Keratinocyte (primary cell): Measurements from ENCODE around the gene PDE4A. TPM values are rescaled to one million over a fixed set of nuclear protein-coding genes. Genes with fewer than 3 reads are reported as not detected.

Experiments used
- DNase-seq: peaks from one replicate; pipeline ENCODE4 v3.0.0-alpha.2; 2011; ENCODE audit warnings: low read depth, missing footprints, low spot score
- FAIRE-seq: peaks from 2 replicates; lab custom pipeline; 2011; peaks lifted over from hg19 to GRCh38; lab: Jason Lieb, UNC
- H2AFZ ChIP-seq: 2 replicates; pipeline ENCODE4 v1.6.0; 2012; ENCODE audit warnings: low read length, control low read depth, inconsistent platforms; ENCODE audit not compliant: control insufficient read depth
- H3K27ac ChIP-seq: 2 replicates; pipeline ENCODE4 v1.5.1; 2011; ENCODE audit warnings: low read length; ENCODE audit not compliant: control insufficient read depth, insufficient read depth
- H3K27me3 ChIP-seq: 3 replicates; pipeline ENCODE4 v1.6.0; 2011; ENCODE audit warnings: low read length; ENCODE audit not compliant: control insufficient read depth, insufficient read depth; ENCODE audit errors: extremely low read depth
- H3K36me3 ChIP-seq, 2 experiments: 2 replicates in 1 of 2; 3 replicates in 1 of 2; pipeline ENCODE4 v1.5.1; 2011; ENCODE audit warnings: low read length in 2 of 2, mild to moderate bottlenecking in 1 of 2; ENCODE audit not compliant: control insufficient read depth in 2 of 2, insufficient read depth in 2 of 2; ENCODE audit errors: extremely low read depth in 1 of 2
- H3K4me1 ChIP-seq: 3 replicates; pipeline ENCODE4 v1.5.1; 2011; ENCODE audit warnings: low read length; ENCODE audit not compliant: control insufficient read depth, insufficient read depth; ENCODE audit errors: extremely low read depth
- H3K4me2 ChIP-seq: 3 replicates; pipeline ENCODE4 v1.6.0; 2011; ENCODE audit warnings: low read depth, low read length; ENCODE audit not compliant: control insufficient read depth, insufficient read depth; ENCODE audit errors: extremely low read depth
- H3K4me3 ChIP-seq, 3 experiments: fragments of 200-600 bp in 1 of 3; sonication (generic) in 1 of 3; 2 replicates in 2 of 3; 3 replicates in 1 of 3; pipeline ENCODE4 v1.5.1; 2011 to 2016; ENCODE audit warnings: low read length in 3 of 3, mild to moderate bottlenecking in 3 of 3, control low read depth in 2 of 3, inconsistent platforms in 1 of 3, low read depth in 1 of 3, mixed read lengths in 1 of 3, mixed run types in 1 of 3, moderate library complexity in 1 of 3; ENCODE audit not compliant: control insufficient read depth in 2 of 3, insufficient read depth in 2 of 3; ENCODE audit errors: extremely low read depth in 1 of 3
- H3K79me2 ChIP-seq: 2 replicates; pipeline ENCODE4 v1.6.0; 2012; ENCODE audit warnings: low read length; ENCODE audit not compliant: control insufficient read depth, insufficient read depth
- H3K9ac ChIP-seq: 3 replicates; pipeline ENCODE4 v1.6.0; 2011; ENCODE audit warnings: low read length; ENCODE audit not compliant: control insufficient read depth, insufficient read depth; ENCODE audit errors: extremely low read depth
- H3K9me1 ChIP-seq: 3 replicates; pipeline ENCODE4 v1.6.0; 2011; ENCODE audit warnings: low read length; ENCODE audit not compliant: control insufficient read depth, insufficient read depth; ENCODE audit errors: extremely low read depth
- H3K9me3 ChIP-seq: 2 replicates; pipeline ENCODE4 v1.5.1; 2012; ENCODE audit warnings: low read depth, low read length; ENCODE audit not compliant: control insufficient read depth
- H4K20me1 ChIP-seq: 3 replicates; pipeline ENCODE4 v1.6.0; 2011; ENCODE audit warnings: low read length; ENCODE audit not compliant: control insufficient read depth, insufficient read depth; ENCODE audit errors: extremely low read depth
- EZH2 ChIP-seq: IDR thresholded peaks from one replicate; pipeline ENCODE4 v1.6.1; 2012; ENCODE audit warnings: inconsistent platforms, mild to moderate bottlenecking, low read length, moderate library complexity
- dilution Hi-C: fragments of 300-500 bp; cut with MboI; formaldehyde crosslinking; loops from one replicate; pipeline ENCODE4 v1.7.0; 2020; ENCODE audit warnings: low sequenced_read_pairs; ENCODE audit not compliant: extremely low pct_ligation_motif_present
- polyA plus RNA-seq, 5 experiments: library from polyadenylated mRNA; depleted of rRNA in 3 of 5; stranded (reverse) in 3 of 5; stranded (forward) in 1 of 5; unstranded in 1 of 5; fragments of >200 nt; gene quantifications; 1 replicate in 1 of 5; 2 replicates in 3 of 5; 3 replicates in 1 of 5; pipeline versions ENCODE4 v1.2.1 to v1.2.3, GENCODE V29; 2011 to 2012; ENCODE audit warnings: missing spikeins in 2 of 5, low read depth in 1 of 5, low replicate concordance in 1 of 5
- TF ChIP-seq, protein P1 (sequence below), 3 experiments: IDR thresholded peaks in 1 of 3; conservative IDR thresholded peaks in 1 of 3; optimal IDR thresholded peaks in 1 of 3; 2 replicates in 2 of 3; 3 replicates in 1 of 3; pipeline versions ENCODE3 to v1.5.1; 2011; ENCODE audit warnings: low read length in 3 of 3, mild to moderate bottlenecking in 3 of 3, moderate library complexity in 2 of 3, control low read depth in 1 of 3, inconsistent platforms in 1 of 3; ENCODE audit not compliant: insufficient read depth in 2 of 3; ENCODE audit errors: extremely low read depth in 1 of 3

PDE4A gene
- polyA plus RNA-seq, 1 donor (not counting 4 experiments of a cell fraction or from before 2014, with no cell fraction given), result 0.09 TPM

DNA sequence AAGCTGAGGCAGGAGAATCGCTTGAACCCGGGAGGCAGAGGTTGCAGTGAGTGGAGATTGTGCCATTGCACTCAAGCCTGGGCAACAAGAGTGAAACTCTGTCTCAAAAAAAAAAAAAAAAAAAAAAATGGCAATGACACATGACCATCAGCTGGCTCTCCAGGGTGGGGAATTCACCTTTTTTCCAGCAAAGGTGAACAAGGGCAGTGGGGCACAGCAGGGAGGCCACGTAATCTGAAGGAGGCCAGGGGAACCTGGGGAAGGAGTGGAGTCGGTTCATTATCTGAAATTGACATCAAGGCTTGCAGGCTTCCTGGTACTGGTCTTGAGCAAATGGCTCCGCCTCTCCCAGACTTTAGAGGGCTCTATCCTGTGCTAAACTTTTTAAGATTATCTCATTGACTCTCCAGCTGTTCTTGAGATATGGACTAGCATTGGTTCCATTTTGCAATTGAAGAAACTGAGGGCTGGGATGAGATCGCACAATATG, 54.7 kb downstream of the PDE4A start:
- Histone ChIP-seq H2AFZ (no peak overlapping the region), H3K4me3 (no peak overlapping the region)
- dilution Hi-C loops, result no loop called here

DNA sequence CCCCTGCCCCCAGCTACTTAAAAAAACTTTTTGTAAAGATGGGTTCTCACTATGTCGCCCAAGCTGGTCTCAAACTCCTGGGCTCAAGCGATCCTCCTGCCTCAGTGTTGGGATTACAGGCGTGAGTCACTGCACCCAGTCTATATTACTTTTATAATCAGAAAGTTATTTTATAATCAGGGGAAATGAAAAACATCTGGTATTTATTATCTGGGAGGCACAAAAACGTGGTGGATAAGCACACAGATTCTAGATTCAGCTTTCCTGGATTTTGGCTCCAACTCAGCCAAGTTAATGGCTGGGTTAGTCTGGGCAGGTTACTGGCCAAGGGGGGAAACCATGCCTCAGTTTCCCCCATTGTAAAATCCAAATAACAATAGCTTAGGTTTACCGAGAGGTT, 58.1 kb downstream of the PDE4A start:
- no peaks in the 10 kb centered on the region for H3K9me3 ChIP-seq
- H3K27me3 ChIP-seq, result no peaks in the 10 kb centered on the region
- H3K27ac ChIP-seq, result no peak overlapping the region
- DNase-seq (no peak), FAIRE-seq (no peak)
- dilution Hi-C loops, result no loop called here
- no peak overlapping the region for H2AFZ ChIP-seq
- no peak for TF ChIP-seq EZH2
- TF ChIP-seq, protein P1, sequence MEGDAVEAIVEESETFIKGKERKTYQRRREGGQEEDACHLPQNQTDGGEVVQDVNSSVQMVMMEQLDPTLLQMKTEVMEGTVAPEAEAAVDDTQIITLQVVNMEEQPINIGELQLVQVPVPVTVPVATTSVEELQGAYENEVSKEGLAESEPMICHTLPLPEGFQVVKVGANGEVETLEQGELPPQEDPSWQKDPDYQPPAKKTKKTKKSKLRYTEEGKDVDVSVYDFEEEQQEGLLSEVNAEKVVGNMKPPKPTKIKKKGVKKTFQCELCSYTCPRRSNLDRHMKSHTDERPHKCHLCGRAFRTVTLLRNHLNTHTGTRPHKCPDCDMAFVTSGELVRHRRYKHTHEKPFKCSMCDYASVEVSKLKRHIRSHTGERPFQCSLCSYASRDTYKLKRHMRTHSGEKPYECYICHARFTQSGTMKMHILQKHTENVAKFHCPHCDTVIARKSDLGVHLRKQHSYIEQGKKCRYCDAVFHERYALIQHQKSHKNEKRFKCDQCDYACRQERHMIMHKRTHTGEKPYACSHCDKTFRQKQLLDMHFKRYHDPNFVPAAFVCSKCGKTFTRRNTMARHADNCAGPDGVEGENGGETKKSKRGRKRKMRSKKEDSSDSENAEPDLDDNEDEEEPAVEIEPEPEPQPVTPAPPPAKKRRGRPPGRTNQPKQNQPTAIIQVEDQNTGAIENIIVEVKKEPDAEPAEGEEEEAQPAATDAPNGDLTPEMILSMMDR (optimal IDR thresholded peaks at IDR 0.05 in 1 of 3, IDR thresholded peaks at IDR 0.05 in 1 of 3, conservative IDR thresholded peaks at IDR 0.05 in 1 of 3; ENCODE audit: extremely low read depth in 1 of 3, insufficient read depth in 2 of 3, low read length in 3 of 3), result no peak
- no peaks in the 10 kb centered on the region for H3K36me3 ChIP-seq
- no peaks in the 10 kb centered on the region for H3K9me1 ChIP-seq
- H3K79me2 ChIP-seq, result no peaks in the 10 kb centered on the region
- peak overlapping the region; percentile 18 for H3K4me2 ChIP-seq
- no peak overlapping the region for H3K9ac ChIP-seq
- H4K20me1 ChIP-seq, result no peaks in the 10 kb centered on the region
- H3K4me3 ChIP-seq, result no peak overlapping the region
- peaks cover 3% of the 10 kb centered on the region for H3K4me1 ChIP-seq

More for the DNA sequence above, 54.7 kb downstream of the PDE4A start:
- Histone ChIP-seq H3K36me3 (no peaks in the 10 kb centered on the region), H3K9me3 (no peaks in the 10 kb centered on the region), H3K27me3 (no peaks in the 10 kb centered on the region), H3K79me2 (no peaks in the 10 kb centered on the region), H3K9me1 (no peaks in the 10 kb centered on the region), H3K9ac (no peak overlapping the region), H3K27ac (no peak overlapping the region), H3K4me1 (peaks cover 3% of the 10 kb centered on the region), H4K20me1 (no peaks in the 10 kb centered on the region), H3K4me2 (no peak overlapping the region)
- FAIRE-seq (no peak), DNase-seq (no peak)
- no peak for TF ChIP-seq EZH2
- TF ChIP-seq, protein P1 (optimal IDR thresholded peaks at IDR 0.05 in 1 of 3, IDR thresholded peaks at IDR 0.05 in 1 of 3, conservative IDR thresholded peaks at IDR 0.05 in 1 of 3; ENCODE audit: extremely low read depth in 1 of 3, insufficient read depth in 2 of 3, low read length in 3 of 3), result no peak
